Osteoblast (primary cell): ENCODE data around the gene GDPGP1. TPM values are rescaled to one million over a fixed set of nuclear protein-coding genes. Genes with fewer than 3 reads are reported as not detected.

Source experiments
- DNase-seq: peaks from one replicate; pipeline ENCODE4 v3.0.0; 2011; ENCODE audit warnings: low spot score, mixed read lengths; ENCODE audit not compliant: insufficient read length; ENCODE audit errors: missing footprints
- H2AFZ ChIP-seq: 2 replicates; pipeline ENCODE4 v1.6.0; 2011; ENCODE audit warnings: mild to moderate bottlenecking, low read length
- H3K27ac ChIP-seq: 2 replicates; pipeline ENCODE4 v1.5.1; 2011; ENCODE audit warnings: mild to moderate bottlenecking, low read depth, low read length, moderate library complexity
- H3K27me3 ChIP-seq: 2 replicates; pipeline ENCODE4 v1.6.0; 2012; ENCODE audit warnings: mild to moderate bottlenecking, control low read depth, inconsistent platforms, low read length, moderate library complexity; ENCODE audit not compliant: insufficient read depth
- H3K36me3 ChIP-seq: 2 replicates; pipeline ENCODE4 v1.5.1; 2011; ENCODE audit warnings: mild to moderate bottlenecking, low read length, control low read depth, moderate library complexity; ENCODE audit not compliant: insufficient read depth
- H3K4me1 ChIP-seq: 2 replicates; pipeline ENCODE4 v1.5.1; 2011; ENCODE audit warnings: mild to moderate bottlenecking, low read length, control low read depth, moderate library complexity; ENCODE audit not compliant: insufficient read depth
- H3K4me2 ChIP-seq: 2 replicates; pipeline ENCODE4 v1.6.0; 2011; ENCODE audit warnings: mild to moderate bottlenecking, low read length; ENCODE audit not compliant: insufficient read depth
- H3K4me3 ChIP-seq: fragments of 200-600 bp; sonication (generic); 3 replicates; pipeline ENCODE4 v1.5.1; 2012; ENCODE audit warnings: mild to moderate bottlenecking, low read length, inconsistent platforms; ENCODE audit not compliant: insufficient read depth
- H3K79me2 ChIP-seq: 2 replicates; pipeline ENCODE4 v1.6.0; 2012; ENCODE audit warnings: mild to moderate bottlenecking, low read length, control low read depth, inconsistent platforms; ENCODE audit not compliant: insufficient read depth
- H3K9me3 ChIP-seq: 2 replicates; pipeline ENCODE4 v1.5.1; 2011; ENCODE audit warnings: low read depth, low read length, control low read depth
- H4K20me1 ChIP-seq: 2 replicates; pipeline ENCODE4 v1.6.0; 2012; ENCODE audit warnings: mild to moderate bottlenecking, low read length, control low read depth; ENCODE audit not compliant: insufficient read depth
- CTCF ChIP-seq: IDR thresholded peaks from 2 replicates; pipeline ENCODE4 v1.5.1; 2011; ENCODE audit warnings: mild to moderate bottlenecking, low read depth, low read length, moderate library complexity; ENCODE audit errors: extremely low read depth
- total RNA-seq: library from RNA; depleted of rRNA; stranded (reverse); fragments of >200 nt; gene quantifications from 2 replicates; pipeline ENCODE4 v1.2.3, GENCODE V29; 2012

The GDPGP1 gene
- total RNA-seq, 1 donor, result 8.0 TPM

DNA sequence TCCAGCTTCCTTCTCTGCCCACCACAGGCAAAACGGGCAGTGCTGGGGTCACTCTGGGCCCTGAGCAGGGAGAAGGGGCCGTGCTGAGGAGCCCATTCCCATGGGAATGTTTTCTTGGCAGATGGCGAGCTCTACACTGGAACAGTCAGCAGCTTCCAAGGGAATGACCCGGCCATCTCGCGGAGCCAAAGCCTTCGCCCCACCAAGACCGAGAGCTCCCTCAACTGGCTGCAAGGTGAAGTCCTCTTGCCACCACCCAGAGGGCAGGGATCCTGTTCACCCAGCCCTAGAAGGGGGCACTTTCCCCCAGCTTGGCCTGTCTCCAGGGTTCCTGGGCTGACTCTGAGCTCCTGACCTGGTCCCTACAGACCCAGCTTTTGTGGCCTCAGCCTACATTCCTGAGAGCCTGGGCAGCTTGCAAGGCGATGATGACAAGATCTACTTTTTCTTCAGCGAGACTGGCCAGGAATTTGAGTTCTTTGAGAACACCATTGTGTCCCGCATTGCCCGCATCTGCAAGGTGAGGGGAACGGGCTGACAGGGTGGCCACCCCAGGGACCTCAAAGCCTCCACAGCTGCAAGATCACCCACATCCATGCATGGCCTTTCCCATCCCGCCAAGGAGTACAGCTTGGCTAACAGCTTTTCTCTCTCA, 12.6 kb upstream of the GDPGP1 start:
- H3K4me1 ChIP-seq, result peaks cover 5% of the 10 kb centered on the region
- no peak overlapping the region for H3K4me2 ChIP-seq
- H3K4me3 ChIP-seq, result no peak overlapping the region
- no peaks in the 10 kb centered on the region for H3K36me3 ChIP-seq
- peak; percentile 91 for TF ChIP-seq CTCF
- no peaks in the 10 kb centered on the region for H3K27me3 ChIP-seq
- H4K20me1 ChIP-seq, result no peaks in the 10 kb centered on the region
- H3K79me2 ChIP-seq, result no peaks in the 10 kb centered on the region
- peak overlapping the region; percentile 36 for H2AFZ ChIP-seq
- H3K27ac ChIP-seq, result no peak overlapping the region
- no peaks in the 10 kb centered on the region for H3K9me3 ChIP-seq
- DNase-seq, result peak; percentile 99

DNA sequence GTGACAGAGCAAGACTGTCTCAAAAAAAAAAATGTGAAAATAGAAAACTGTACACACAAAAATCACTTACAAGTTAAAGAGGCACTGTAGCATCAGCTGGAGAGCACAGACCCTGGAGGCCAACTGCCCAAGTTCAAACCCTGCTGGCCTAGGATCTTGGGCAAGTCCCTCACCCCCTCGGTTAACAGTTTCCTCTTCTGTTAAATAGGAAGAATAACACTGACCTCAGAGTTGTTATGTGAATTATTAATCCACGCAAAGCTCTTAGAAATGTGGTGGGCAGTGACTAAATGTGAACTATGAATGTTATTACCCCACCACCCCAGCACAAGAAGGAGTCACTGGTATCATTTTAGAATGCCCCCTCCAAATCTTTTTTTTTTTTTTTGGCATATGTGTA, 11.5 kb upstream of the GDPGP1 start:
- no peaks in the 10 kb centered on the region for H3K79me2 ChIP-seq
- H4K20me1 ChIP-seq, result no peaks in the 10 kb centered on the region
- H3K4me2 ChIP-seq, result no peak overlapping the region
- H3K4me3 ChIP-seq, result no peak overlapping the region
- DNase-seq, result no peak
- TF ChIP-seq CTCF, result no peak
- H3K27me3 ChIP-seq, result no peaks in the 10 kb centered on the region
- no peak overlapping the region for H2AFZ ChIP-seq
- H3K4me1 ChIP-seq, result peaks cover 5% of the 10 kb centered on the region
- no peaks in the 10 kb centered on the region for H3K9me3 ChIP-seq
- no peaks in the 10 kb centered on the region for H3K36me3 ChIP-seq
- H3K27ac ChIP-seq, result no peak overlapping the region

- Histone ChIP-seq H2AFZ (no peak overlapping the region), H3K27ac (no peak overlapping the region), H4K20me1 (no peaks in the 10 kb centered on the region), H3K4me1 (peaks cover 5% of the 10 kb centered on the region), H3K4me3 (no peak overlapping the region), H3K36me3 (no peaks in the 10 kb centered on the region), H3K9me3 (no peaks in the 10 kb centered on the region), H3K27me3 (no peaks in the 10 kb centered on the region), H3K4me2 (no peak overlapping the region), H3K79me2 (no peaks in the 10 kb centered on the region)
- TF ChIP-seq CTCF, result no peak
- peak; percentile 71 for DNase-seq
These were observed 10.4 kb upstream of the GDPGP1 start for GRCh38 chr15:90223441-90224165.

- Histone ChIP-seq H3K27me3 (no peaks in the 10 kb centered on the region), H4K20me1 (no peaks in the 10 kb centered on the region), H3K4me3 (no peak overlapping the region), H3K4me1 (peaks cover 5% of the 10 kb centered on the region), H3K79me2 (no peaks in the 10 kb centered on the region), H3K4me2 (no peak overlapping the region), H3K9me3 (no peaks in the 10 kb centered on the region), H3K36me3 (peaks cover 12% of the 10 kb centered on the region), H3K27ac (no peak overlapping the region), H2AFZ (no peak overlapping the region)
- TF ChIP-seq CTCF, result no peak
- DNase-seq, result peak; percentile 27
These were observed 9.0 kb upstream of the GDPGP1 start for GRCh38 chr15:90225047-90225446.
